Measurements from ENCODE around the gene HEATR5A. TPM values are rescaled to one million over a fixed set of nuclear protein-coding genes. Genes with fewer than 3 reads are reported as not detected.

HEATR5A gene
- total and polyA plus RNA-seq, 9 of the 15 experiments (the other 6 are each of a cell fraction or from before 2014, with no cell fraction given), result 8.0 to 50.9 (median 23.0) TPM

GRCh38 chr14:31456841-31457664 is 36.7 kb upstream of the HEATR5A start, which contains the start of gene DTD2 (continued):
- TF ChIP-seq ZMIZ1 (IDR thresholded peaks at IDR 0.05; ENCODE audit: low read depth in 2 of 2, low read length in 2 of 2), result no peak
- no peak for TF ChIP-seq ZNF668 (CRISPR knock-in tag; IDR thresholded peaks at IDR 0.05)
- TF ChIP-seq ZBTB2 (IDR thresholded peaks at IDR 0.05), result no peak
- no peak for TF ChIP-seq ZNF830 (CRISPR knock-in tag; IDR thresholded peaks at IDR 0.05)
- peak; percentile 68; the same call in 1 of the 2 replicates for TF ChIP-seq BRD4 (IDR thresholded peaks at IDR 0.05)
- TF ChIP-seq NCOR1 (IDR thresholded peaks at IDR 0.05), result no peak
- TF ChIP-seq ZNF507 (tag; conservative IDR thresholded peaks at IDR 0.05), result no peak
- peak; percentile 72 for TF ChIP-seq TBP (optimal IDR thresholded peaks at IDR 0.05; ENCODE audit: low read depth, low read length)
- no peak; the same call in 1 of the 2 replicates for TF ChIP-seq HDAC2 (IDR thresholded peaks at IDR 0.05)
- TF ChIP-seq, protein P1, sequence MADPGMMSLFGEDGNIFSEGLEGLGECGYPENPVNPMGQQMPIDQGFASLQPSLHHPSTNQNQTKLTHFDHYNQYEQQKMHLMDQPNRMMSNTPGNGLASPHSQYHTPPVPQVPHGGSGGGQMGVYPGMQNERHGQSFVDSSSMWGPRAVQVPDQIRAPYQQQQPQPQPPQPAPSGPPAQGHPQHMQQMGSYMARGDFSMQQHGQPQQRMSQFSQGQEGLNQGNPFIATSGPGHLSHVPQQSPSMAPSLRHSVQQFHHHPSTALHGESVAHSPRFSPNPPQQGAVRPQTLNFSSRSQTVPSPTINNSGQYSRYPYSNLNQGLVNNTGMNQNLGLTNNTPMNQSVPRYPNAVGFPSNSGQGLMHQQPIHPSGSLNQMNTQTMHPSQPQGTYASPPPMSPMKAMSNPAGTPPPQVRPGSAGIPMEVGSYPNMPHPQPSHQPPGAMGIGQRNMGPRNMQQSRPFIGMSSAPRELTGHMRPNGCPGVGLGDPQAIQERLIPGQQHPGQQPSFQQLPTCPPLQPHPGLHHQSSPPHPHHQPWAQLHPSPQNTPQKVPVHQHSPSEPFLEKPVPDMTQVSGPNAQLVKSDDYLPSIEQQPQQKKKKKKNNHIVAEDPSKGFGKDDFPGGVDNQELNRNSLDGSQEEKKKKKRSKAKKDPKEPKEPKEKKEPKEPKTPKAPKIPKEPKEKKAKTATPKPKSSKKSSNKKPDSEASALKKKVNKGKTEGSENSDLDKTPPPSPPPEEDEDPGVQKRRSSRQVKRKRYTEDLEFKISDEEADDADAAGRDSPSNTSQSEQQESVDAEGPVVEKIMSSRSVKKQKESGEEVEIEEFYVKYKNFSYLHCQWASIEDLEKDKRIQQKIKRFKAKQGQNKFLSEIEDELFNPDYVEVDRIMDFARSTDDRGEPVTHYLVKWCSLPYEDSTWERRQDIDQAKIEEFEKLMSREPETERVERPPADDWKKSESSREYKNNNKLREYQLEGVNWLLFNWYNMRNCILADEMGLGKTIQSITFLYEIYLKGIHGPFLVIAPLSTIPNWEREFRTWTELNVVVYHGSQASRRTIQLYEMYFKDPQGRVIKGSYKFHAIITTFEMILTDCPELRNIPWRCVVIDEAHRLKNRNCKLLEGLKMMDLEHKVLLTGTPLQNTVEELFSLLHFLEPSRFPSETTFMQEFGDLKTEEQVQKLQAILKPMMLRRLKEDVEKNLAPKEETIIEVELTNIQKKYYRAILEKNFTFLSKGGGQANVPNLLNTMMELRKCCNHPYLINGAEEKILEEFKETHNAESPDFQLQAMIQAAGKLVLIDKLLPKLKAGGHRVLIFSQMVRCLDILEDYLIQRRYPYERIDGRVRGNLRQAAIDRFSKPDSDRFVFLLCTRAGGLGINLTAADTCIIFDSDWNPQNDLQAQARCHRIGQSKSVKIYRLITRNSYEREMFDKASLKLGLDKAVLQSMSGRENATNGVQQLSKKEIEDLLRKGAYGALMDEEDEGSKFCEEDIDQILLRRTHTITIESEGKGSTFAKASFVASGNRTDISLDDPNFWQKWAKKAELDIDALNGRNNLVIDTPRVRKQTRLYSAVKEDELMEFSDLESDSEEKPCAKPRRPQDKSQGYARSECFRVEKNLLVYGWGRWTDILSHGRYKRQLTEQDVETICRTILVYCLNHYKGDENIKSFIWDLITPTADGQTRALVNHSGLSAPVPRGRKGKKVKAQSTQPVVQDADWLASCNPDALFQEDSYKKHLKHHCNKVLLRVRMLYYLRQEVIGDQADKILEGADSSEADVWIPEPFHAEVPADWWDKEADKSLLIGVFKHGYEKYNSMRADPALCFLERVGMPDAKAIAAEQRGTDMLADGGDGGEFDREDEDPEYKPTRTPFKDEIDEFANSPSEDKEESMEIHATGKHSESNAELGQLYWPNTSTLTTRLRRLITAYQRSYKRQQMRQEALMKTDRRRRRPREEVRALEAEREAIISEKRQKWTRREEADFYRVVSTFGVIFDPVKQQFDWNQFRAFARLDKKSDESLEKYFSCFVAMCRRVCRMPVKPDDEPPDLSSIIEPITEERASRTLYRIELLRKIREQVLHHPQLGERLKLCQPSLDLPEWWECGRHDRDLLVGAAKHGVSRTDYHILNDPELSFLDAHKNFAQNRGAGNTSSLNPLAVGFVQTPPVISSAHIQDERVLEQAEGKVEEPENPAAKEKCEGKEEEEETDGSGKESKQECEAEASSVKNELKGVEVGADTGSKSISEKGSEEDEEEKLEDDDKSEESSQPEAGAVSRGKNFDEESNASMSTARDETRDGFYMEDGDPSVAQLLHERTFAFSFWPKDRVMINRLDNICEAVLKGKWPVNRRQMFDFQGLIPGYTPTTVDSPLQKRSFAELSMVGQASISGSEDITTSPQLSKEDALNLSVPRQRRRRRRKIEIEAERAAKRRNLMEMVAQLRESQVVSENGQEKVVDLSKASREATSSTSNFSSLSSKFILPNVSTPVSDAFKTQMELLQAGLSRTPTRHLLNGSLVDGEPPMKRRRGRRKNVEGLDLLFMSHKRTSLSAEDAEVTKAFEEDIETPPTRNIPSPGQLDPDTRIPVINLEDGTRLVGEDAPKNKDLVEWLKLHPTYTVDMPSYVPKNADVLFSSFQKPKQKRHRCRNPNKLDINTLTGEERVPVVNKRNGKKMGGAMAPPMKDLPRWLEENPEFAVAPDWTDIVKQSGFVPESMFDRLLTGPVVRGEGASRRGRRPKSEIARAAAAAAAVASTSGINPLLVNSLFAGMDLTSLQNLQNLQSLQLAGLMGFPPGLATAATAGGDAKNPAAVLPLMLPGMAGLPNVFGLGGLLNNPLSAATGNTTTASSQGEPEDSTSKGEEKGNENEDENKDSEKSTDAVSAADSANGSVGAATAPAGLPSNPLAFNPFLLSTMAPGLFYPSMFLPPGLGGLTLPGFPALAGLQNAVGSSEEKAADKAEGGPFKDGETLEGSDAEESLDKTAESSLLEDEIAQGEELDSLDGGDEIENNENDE (IDR thresholded peaks at IDR 0.05; ENCODE audit: low read depth, low read length), result no peak
- TF ChIP-seq ZNF583 (CRISPR knock-in tag; IDR thresholded peaks at IDR 0.05), result no peak
